Kidney epithelial cell (primary cell): ENCODE results near the gene MID1. TPM values are rescaled to one million over a fixed set of nuclear protein-coding genes. Genes with fewer than 3 reads are reported as not detected.

Experiments
- DNase-seq: peaks from one replicate; pipeline ENCODE4 v3.0.0-alpha.2; 2010; ENCODE audit warnings: low read depth
- H3K27me3 ChIP-seq: 2 replicates; pipeline ENCODE4 v1.6.0; 2011; ENCODE audit warnings: low read length; ENCODE audit not compliant: control insufficient read depth, insufficient read depth
- H3K36me3 ChIP-seq: 2 replicates; pipeline ENCODE4 v1.5.1; 2011; ENCODE audit warnings: low read length; ENCODE audit not compliant: control insufficient read depth, insufficient read depth
- H3K4me3 ChIP-seq: 2 replicates; pipeline ENCODE4 v1.5.1; 2011; ENCODE audit warnings: low read depth, mild to moderate bottlenecking, control low read depth, low read length
- total RNA-seq: library from RNA; depleted of rRNA; stranded (reverse); fragments of >200 nt; gene quantifications from 2 replicates; pipeline ENCODE4 v1.2.3, GENCODE V29; 2015
- TF ChIP-seq, protein P1 (sequence below): IDR thresholded peaks from 2 replicates; pipeline ENCODE4 v1.5.1; 2011; ENCODE audit warnings: mild to moderate bottlenecking, moderate library complexity, low read length, control low read depth, inconsistent platforms; ENCODE audit not compliant: insufficient read depth, poor library complexity, severe bottlenecking

MID1 gene
- total RNA-seq, 1 donor from 2014 or later: 13.5 TPM

DNA sequence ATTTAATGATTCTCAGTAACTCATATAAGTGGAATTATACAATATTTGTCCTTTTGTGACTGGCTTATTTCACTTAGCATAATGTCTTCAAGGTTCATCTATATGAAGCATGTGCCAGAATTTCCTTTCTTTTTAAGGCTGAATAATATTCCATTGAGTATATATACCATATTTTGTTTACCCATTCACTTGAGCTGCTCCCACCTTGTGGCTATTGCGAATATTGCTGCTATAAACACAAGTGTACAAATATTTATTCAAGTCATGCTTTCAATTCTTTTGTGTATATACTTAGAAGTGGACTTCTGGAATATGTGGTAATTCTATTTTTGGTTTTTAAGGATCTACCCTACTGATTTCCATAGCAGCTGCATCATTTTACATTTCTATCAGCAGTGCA is 219.1 kb downstream of the MID1 start:
- no peak for DNase-seq
- no peaks in the 10 kb centered on the region for H3K36me3 ChIP-seq
- no peaks in the 10 kb centered on the region for H3K27me3 ChIP-seq
- H3K4me3 ChIP-seq: no peak overlapping the region
- TF ChIP-seq, protein P1, sequence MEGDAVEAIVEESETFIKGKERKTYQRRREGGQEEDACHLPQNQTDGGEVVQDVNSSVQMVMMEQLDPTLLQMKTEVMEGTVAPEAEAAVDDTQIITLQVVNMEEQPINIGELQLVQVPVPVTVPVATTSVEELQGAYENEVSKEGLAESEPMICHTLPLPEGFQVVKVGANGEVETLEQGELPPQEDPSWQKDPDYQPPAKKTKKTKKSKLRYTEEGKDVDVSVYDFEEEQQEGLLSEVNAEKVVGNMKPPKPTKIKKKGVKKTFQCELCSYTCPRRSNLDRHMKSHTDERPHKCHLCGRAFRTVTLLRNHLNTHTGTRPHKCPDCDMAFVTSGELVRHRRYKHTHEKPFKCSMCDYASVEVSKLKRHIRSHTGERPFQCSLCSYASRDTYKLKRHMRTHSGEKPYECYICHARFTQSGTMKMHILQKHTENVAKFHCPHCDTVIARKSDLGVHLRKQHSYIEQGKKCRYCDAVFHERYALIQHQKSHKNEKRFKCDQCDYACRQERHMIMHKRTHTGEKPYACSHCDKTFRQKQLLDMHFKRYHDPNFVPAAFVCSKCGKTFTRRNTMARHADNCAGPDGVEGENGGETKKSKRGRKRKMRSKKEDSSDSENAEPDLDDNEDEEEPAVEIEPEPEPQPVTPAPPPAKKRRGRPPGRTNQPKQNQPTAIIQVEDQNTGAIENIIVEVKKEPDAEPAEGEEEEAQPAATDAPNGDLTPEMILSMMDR: no peak

DNA sequence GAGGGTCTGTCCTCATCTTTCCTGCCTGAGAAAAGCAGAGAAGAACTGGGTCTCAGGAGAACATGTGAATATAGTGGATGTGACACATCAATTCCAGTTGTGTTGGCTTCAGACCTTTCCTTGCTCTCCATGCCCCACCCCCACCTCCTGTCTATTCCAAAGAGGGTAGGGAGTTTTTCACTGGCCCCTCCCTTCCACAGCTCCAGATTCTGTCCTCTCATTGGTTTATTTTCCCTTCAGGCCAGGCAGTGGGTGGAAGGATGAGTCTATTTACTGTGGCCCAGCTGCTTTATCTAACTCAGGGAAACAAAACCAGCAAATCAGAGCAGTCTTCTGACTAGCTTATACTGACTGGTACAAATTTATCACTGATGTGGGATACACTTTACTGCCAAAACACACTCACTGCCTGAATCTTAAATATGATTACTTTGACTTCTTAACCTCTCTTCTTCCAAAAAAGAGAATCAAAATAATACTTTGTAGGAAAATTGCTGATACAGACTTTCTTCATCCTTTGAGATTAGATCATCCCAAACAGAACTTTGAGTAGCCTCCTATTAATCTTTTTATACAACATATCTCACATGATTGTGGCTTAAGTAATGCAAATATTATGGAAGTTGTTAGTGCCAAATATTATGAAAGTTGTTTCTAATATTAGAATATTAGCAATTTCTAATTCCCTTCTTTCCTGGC is 221.2 kb downstream of the MID1 start:
- TF ChIP-seq, protein P1: no peak
- H3K27me3 ChIP-seq: no peaks in the 10 kb centered on the region
- no peaks in the 10 kb centered on the region for H3K36me3 ChIP-seq

DNA sequence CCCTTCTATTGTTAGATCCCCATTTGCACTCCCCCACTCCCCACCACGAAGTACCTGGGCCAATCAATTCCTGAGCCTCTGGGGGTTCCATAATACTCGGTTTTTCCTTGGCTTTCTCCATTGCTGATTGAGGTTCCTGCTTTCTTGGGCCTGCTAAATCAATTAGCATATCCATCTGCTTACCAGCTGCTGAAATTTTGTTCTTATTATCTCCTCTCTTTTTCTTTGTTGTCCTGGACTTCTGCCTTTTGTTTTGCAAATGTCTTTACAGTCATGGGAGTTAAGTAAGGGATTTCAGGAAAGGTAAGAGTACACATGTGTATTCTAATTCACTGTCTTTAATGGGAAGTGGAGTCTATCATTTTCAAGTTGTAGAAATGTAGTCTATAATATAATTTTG is 222.2 kb downstream of the MID1 start:
- no peak overlapping the region for H3K4me3 ChIP-seq
- H3K36me3 ChIP-seq: no peaks in the 10 kb centered on the region
- TF ChIP-seq, protein P1: no peak
- H3K27me3 ChIP-seq: no peaks in the 10 kb centered on the region
- no peak for DNase-seq

More for the DNA sequence above, 221.2 kb downstream of the MID1 start:
- H3K4me3 ChIP-seq: no peak overlapping the region
- no peak for DNase-seq

DNA sequence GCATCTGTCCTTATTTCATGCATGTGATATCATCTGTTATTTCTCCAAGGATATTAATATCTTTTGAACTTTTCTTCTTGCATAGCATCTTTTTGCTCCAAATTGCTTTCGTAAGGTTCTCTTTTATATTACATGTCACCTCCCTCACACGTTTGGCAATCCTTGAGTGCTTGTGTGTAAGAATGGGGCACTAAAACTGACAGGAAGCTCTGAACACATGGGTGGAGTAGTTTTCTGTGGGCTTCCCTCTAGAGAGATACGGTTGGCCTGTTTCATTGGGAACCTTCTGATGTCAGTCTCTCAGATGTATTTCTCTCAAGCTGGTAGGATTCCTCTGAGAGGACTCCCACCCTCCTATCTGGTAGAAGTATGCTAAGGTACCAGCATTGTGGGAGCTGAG is 223.0 kb downstream of the MID1 start:
- H3K36me3 ChIP-seq: no peaks in the 10 kb centered on the region
- TF ChIP-seq, protein P1: no peak
- H3K4me3 ChIP-seq: no peak overlapping the region
- DNase-seq: no peak
- no peaks in the 10 kb centered on the region for H3K27me3 ChIP-seq

DNA sequence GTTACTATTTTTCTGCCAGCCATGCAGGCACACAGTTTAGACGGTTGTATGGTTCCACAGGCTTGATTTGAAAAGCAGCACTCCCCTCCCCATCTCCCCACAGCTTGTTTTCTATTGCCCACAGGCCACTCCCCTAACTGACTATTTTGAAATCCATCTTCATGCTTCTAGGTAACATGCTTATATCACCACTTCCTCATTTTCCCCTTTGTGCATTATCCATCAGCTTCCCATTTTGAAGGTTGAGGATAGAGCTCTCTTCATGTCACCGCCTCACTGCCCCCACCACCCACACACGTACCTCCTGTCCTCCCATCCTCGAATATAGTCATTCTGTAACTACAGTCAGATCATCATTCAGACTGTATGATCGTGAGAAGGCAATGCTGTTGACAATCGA is 224.7 kb downstream of the MID1 start:
- H3K4me3 ChIP-seq: no peak overlapping the region
- TF ChIP-seq, protein P1: no peak
- no peak for DNase-seq
- H3K27me3 ChIP-seq: no peaks in the 10 kb centered on the region
- no peaks in the 10 kb centered on the region for H3K36me3 ChIP-seq
